HG03342 (cell line): ENCODE results near the gene HJV.

ENCODE experiments used
- ATAC-seq: cut with Tn5 transposase; IDR thresholded peaks from one replicate; pipeline ENCODE4 v1.9.1; 2021; ENCODE audit warnings: mild to moderate bottlenecking, moderate library complexity; ENCODE audit not compliant: unreplicated experiment

HJV gene

DNA sequence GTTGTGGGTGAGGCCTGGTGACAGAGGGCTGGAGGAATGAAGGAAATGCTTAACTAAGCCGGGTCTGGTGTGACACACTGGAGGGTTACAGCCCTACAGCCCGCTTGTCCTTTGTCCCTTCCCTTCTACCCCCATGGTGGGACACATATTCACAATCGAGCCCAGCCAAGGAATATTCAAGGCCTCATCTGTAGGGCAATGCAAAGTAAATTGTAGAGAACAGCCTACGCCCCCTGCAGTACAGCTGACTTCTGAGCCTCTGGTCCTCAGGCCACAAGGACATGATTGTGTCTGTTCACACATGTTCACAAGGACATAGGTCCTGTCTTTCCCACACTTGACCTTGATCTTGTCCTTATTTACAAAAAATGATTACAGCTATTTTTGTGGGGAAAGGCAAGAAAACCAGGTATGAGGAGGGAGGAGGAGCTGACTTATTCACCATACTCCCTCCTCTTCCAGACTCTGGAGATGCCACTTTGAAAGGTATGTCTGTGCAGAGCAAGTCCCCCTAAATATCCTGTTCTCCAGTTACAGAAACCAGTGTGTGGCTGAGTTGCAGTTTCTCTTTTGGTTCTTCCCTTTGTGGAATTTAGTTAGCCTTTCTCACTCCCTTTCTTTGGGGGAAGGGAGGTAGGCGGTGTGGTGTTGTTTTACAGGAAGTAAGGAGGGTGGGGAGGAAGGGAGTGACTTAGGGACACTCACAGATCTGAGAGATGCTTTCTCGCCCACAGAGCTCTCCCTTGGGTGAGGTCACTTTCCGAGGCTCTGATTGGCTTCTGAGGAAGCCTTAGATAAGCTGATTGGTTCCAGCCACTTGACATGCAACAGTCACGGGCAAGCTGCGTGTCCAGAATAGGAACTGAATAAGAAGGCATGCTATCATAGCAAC lies 42.4 kb downstream of the HJV start:
- peak; percentile 88 for ATAC-seq

DNA sequence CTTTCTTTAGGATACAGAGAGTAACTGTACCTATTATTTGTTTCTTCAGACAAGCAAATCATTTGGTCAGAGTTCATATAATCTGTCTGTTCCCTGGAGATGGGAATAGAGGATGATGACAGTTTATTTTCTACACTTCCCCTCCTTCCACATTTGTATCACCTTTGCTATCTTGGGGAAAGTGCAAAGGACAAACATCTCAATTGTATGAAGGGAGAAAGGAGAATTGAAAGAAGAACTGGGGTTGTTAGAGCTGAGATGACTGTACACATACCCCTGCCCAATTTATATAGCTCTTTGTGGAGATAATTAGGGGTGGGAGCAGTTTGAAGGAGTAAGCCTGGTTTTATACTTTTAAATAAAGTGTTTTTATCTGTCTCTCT lies 43.1 kb downstream of the HJV start:
- ATAC-seq: no peak

DNA sequence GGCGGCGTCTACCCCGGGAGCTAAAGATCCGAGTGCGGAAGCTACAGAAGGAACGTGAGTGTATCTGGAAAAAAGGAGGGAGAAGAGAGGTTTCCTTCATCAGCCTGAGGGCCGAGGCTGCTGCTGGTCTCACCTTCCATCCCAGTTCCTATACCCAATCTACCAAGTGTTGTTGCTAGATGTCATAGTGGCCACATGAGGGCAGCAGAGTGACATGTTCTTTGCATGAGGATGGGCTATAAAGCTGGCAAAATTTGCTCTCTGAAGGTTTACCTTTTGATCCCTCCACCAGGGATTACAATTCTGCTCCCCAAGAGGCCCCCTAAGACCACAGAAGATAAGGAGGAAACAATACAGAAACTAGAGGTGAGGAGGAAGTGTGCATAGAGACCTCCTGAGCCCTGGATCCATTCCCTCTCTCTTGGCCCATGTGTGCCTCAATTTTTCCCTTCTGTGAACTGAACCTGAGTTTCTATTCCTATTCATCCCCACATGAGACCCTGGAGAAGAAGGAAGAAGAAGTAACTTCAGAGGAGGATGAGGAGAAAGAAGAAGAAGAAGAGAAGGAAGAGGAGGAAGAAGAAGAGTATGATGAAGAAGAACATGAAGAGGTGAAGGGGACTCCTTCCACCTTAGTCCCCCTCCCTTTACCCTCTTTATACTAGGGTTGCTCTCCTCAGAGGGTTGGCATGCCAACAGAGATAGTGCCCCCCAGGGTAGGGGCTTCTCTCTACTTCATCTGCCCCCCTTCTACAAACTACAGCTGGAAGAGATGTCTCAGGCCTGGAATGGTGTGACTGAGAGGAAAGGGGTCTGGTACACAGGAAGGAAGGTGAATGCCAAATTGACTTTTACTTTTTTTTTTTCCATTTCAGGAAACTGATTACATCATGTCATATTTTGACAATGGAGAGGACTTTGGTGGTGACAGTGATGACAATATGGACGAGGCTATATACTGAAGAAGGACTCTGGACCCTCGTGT lies 43.8 kb downstream of the HJV start:
- ATAC-seq: no peak

DNA sequence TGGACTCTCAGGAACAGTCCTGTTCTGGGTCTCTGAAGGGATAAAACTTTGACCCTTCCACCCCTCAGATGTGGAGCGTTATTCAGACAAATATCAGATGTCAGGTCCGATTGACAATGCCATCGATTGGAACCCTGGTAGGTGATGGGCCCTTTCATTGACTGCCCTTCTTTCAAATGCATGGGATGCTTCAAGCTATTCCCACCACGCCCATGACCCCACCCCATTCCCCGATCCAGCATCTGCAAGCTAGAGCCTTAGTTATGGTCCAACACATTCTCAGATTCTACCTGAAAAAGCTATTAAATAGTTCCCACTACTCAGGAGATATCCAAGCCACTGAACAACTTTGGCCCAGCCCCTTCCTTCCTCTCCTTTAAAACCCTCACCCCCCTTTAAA lies 44.5 kb downstream of the HJV start:
- ATAC-seq: no peak

DNA sequence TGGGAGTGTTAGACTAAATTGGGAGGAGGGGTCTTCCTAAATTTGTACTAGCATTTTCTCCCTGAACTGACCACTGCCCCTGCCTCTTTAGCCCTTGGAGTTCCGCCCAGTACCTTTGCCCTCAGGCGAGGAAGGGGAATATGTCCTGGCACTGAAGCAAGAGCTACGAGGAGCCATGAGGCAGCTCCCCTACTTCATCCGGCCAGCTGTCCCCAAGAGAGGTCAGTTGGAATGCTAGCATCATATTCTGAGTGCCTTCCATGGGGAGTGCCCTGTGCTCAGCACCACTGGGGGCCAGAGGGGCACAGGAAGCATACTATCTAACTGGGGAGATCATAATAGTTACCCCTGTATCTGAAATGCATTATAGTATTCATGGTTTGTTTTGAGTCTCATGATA lies 46.3 kb downstream of the HJV start:
- no peak for ATAC-seq

DNA sequence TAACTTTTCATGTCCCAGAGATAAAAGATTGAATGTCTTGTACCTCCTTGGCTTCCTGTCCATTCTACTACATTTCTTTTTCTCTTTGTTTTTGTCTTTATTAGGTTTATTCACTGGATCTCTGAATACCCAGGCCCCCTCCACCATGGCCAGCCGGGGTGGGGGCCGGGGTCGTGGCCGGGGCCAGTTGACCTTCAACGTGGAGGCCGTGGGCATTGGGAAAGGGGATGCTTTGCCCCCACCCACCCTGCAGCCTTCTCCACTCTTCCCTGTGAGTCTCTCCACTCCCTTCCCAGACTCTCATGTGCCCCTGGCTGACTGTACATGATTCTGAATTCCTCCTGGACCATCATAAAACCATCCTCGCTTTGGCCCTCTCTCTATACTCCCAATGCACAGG lies 46.8 kb downstream of the HJV start:
- ATAC-seq: no peak

DNA sequence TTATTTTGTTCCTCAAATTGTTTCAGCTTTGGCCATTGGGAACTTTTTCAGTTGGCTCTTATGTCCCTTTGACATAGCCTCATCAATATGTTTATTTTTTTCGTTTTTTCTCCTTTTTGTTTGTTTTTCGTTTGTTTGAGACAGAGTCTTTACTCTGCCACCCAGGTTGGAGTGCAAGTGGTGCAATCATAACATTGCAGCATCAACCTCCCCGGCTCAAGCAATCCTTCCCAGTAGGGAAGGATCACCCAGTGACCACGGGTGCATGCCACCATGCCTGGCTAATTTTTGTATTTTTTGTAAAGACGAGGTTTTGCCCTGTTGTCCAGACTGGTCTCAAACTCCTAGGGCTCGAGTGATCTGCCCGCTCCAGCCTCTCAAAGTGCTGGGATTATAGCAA lies 49.0 kb downstream of the HJV start:
- ATAC-seq: no peak
